GM10248 (cell line): Measurements from ENCODE around the gene ZNF662.
"Not testable (repeated sequence)": the region's sequence is repeated elsewhere in the genome, so short reads cannot be mapped to it uniquely, and the experiment has no call there.

Experiments used
- CTCF ChIA-PET: fragments of 300-600 bp; sonication (Branson Sonifier 250); formaldehyde crosslinking; extraction: SDS; loops from one replicate; lab custom pipeline; 2021; ENCODE audit warnings: antibody characterized with exemption; lab: Yijun Ruan, JAX
- POLR2A ChIA-PET: fragments of 350-650 bp; sonication (Branson Sonifier 250); formaldehyde crosslinking; extraction: SDS; loops from one replicate; lab custom pipeline; 2020; ENCODE audit warnings: antibody characterized with exemption; lab: Yijun Ruan, JAX
- DNase-seq: peaks from one replicate; pipeline ENCODE4 v3.0.0; 2012; ENCODE audit errors: extremely low spot score
- TF ChIP-seq, protein P1 (sequence below): IDR thresholded peaks from 2 replicates; pipeline ENCODE4 v1.5.1; 2012; ENCODE audit warnings: mild to moderate bottlenecking, low read depth; ENCODE audit errors: extremely low read depth, missing control alignments, control extremely low read depth

Gene ZNF662

DNA sequence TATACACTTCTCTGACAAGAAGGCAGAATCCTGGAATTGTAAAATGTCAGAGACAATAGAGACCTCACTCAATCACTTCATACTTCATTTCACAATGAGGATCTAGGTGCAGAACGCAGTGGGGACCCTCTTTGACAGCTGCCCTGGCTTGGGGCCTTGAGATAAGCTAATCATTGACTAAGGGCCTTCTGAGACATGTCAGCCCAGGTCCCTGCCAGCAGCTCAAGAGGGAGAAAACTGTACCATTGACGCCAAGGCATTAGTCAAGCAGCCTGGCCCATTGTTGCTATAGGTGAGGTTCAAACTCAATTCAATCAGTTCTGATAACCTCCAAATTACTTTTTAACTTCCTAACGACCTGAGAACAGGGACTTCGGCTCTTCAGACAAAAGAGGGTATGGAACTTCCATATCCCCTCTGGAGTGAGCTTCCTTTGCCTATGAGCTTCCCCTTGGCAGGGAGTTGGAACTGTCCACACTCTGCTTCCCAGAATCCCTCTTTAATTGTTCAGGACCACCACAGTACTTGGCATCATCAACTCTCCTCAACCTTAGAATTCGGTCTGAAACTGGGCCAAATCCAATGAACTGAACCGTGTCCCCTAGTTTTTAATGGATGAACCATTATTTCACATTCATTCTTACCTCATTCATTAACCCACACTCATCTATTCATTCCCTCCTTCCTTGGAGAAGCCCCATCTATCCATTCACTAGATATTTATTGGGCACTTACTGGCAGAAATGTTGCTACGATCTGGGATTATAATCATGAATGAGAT lies 28.8 kb upstream of the ZNF662 start:
- CTCF ChIA-PET: interaction anchor here (2.0 to 3.7 kb wide), 2 partner anchors 45 to 133 kb away, joined by 5 to 16 read pairs; no protein-coding TSS in a partner anchor

DNA sequence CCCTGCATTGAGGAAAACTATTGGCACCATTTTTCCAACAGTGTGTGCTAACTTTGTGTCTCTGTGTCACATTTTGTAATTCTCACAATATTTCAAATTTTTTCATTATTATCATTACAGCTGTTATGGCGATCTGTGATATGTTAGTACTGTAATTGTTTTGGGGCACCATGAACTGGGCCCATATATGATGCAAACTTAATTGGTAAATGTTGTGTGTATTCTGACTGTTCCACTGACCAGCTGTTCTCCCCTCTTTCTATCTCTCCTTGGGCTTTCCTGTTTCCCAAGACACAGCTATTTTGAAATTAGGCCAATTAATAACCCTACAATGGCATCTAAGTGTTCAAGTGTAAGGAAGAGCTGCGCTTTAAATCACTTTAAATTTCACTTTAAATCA lies 28.1 kb upstream of the ZNF662 start:
- CTCF ChIA-PET: interaction anchor here (1.1 to 3.7 kb wide), 7 partner anchors 8 to 296 kb away, joined by 3 to 16 read pairs (median 6); partner anchors contain the start of gene SEC22C
- POLR2A ChIA-PET: no interaction called here
- TF ChIP-seq, protein P1, sequence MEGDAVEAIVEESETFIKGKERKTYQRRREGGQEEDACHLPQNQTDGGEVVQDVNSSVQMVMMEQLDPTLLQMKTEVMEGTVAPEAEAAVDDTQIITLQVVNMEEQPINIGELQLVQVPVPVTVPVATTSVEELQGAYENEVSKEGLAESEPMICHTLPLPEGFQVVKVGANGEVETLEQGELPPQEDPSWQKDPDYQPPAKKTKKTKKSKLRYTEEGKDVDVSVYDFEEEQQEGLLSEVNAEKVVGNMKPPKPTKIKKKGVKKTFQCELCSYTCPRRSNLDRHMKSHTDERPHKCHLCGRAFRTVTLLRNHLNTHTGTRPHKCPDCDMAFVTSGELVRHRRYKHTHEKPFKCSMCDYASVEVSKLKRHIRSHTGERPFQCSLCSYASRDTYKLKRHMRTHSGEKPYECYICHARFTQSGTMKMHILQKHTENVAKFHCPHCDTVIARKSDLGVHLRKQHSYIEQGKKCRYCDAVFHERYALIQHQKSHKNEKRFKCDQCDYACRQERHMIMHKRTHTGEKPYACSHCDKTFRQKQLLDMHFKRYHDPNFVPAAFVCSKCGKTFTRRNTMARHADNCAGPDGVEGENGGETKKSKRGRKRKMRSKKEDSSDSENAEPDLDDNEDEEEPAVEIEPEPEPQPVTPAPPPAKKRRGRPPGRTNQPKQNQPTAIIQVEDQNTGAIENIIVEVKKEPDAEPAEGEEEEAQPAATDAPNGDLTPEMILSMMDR: no peak
- no peak for DNase-seq

More for the DNA sequence above, 28.8 kb upstream of the ZNF662 start:
- POLR2A ChIA-PET: no interaction called here
- TF ChIP-seq, protein P1: no peak
- no peak for DNase-seq

DNA sequence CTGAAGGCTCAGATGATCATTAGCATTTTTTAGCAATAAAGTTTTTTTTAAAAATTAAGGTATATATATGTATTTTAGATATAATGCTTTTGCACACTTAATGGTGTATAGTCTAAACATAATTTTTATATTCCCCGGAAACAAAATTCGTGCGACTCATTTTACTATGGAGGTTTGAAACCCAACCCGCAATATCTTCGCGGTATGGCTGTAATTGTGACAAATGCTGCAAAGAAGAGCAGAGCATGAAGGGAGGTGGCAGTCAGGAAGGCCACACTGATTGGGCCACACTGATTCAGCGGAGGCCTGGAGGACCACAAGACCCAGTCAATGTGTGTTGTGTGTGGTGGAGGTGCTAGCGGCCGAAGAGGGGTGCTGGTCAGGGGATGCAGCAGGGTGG lies 25.8 kb upstream of the ZNF662 start:
- ChIA-PET CTCF (interaction anchor here (1.0 to 3.7 kb wide), 3 partner anchors 48 to 100 kb away, joined by 3 to 16 read pairs (median 10); no protein-coding TSS in a partner anchor), POLR2A (no interaction called here)
- no peak for DNase-seq

DNA sequence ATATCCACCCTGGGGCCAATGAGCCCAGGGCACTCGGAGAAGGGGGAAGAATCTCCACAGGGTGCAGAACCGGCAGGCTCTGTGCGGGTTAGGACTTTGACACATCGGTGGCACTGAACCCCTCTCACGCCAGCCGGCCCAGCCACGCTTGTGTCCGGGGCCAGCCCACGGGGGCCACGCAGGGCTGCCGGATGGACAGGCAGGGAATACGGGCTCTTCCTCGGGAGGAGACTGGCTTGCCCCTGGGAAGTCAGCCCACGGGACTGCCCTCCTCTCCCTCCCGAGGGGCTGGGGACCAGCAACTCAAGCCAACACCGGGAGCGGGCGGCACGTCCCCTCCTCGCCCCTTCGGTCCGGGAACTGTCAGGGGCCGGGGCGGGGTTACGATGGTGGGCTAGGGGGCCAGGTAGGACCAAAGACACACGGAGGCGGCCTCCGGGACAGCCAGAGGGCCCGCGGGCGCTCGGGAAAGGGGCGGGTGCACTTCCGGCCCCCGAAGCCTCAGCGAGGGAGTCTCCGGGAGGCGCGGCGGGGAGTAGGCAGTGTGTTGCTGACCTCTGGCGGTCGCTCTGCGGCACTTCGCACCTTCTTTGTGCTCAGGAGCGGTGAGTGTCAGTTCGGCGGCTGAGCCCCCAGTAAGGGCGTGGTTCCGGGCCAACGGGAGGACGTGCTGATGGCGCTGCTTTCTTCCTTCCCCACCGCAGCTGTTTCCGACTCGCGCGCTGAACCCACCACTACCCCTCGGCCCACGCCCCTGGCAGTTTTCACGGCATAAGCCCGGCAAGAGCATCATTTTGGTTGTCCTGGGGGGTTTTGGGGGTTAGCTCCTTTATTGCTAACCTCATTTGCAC lies 25.1 kb upstream of the ZNF662 start:
- ChIA-PET CTCF (interaction anchor here (0.6 to 2.8 kb wide), 47 partner anchors 9 to 379 kb away, joined by 3 to 33 read pairs (median 4); partner anchors contain the start of gene HIGD1A), POLR2A (no interaction called here)
- TF ChIP-seq, protein P1: peak; percentile 95
- DNase-seq: peak; percentile 94

More for the DNA sequence above, 25.8 kb upstream of the ZNF662 start:
- TF ChIP-seq, protein P1: no peak

DNA sequence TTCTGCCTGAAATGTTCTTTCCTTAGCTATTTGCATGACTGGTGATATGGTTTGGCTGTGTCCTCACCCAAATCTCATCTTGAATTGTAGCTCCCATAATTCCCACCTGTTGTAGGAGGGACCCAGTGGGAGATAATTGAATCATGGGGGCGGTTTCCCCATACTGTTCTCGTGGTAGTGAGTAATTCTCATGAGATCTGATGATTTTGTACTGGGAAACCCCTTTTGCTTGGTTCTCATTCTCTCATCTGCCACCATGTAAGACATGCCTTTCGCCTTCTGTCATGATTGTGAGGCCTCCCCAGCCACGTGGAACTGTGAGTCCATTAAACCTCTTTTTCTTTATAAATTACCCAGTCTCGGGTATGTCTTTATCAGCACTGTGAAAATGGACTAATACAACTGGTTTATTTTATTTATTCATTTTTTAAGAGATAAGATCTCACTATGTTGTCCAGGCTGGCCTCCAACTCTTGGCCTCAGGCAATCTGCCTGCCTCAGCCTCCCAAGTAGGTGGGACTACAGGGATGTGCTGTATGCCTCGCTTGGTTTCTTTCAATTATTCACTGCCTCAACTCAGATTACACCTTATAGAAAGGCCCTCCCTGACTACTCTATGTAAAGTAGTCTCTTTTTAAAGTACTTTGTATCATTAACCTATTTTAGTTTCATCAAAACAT lies 22.6 kb upstream of the ZNF662 start:
- CTCF ChIA-PET: interaction anchor here (1.1 to 2.8 kb wide), 5 partner anchors 9 to 103 kb away, joined by 3 to 33 read pairs (median 3); no protein-coding TSS in a partner anchor
- POLR2A ChIA-PET: not testable (repeated sequence)

DNA sequence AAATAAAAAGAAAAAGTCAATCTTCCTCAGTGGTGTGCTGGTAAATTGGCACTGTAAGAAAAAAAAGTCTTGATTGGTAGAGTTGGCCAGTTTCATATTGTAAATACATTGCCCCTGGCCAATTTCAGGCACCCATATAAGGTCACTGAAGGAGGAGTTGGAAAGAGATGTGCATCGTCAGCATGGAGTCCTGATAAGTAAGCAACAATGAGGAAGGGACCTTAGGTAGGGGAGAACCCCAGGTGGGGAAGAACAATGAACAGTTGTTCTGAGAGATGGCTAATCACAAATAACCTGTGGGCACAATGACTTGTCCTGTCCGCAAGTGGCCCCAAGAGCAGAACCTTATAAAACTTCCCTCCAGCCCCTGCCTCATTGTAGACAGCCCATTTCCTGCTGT lies 21.6 kb upstream of the ZNF662 start:
- TF ChIP-seq, protein P1: no peak
- no peak for DNase-seq
- ChIA-PET CTCF (interaction anchor here (1.1 to 1.2 kb wide), 2 partner anchors 53 to 104 kb away, joined by 3 read pairs; no protein-coding TSS in a partner anchor), POLR2A (no interaction called here)

More for the DNA sequence above, 22.6 kb upstream of the ZNF662 start:
- not testable (repeated sequence) for DNase-seq
